Psoas muscle (tissue), 8 donors: ENCODE data around the gene CRNN. TPM values are rescaled to one million over a fixed set of nuclear protein-coding genes. Genes with fewer than 3 reads are reported as not detected.

Source experiments
- ATAC-seq, 4 donors: fragments of 200-7000 bp; cut with Tn5 transposase; one replicate each; pipeline ENCODE4 v1.9.1; 2020; ENCODE audit warnings: moderate library complexity in 3 of 4, mild to moderate bottlenecking in 2 of 4
- DNase-seq, 2 donors: peaks; one replicate each; pipeline ENCODE4 v3.0.0-alpha.2; 2020
- H3K27ac ChIP-seq: fragments of 200-600 bp; one replicate; pipeline ENCODE4 v1.8.0; 2022
- H3K27me3 ChIP-seq, 3 donors: fragments of 200-600 bp in 1 of 3; one replicate each; pipeline versions ENCODE4 v1.6.1 to v1.8.0; 2013 to 2022; ENCODE audit warnings: low read length in 2 of 3, mild to moderate bottlenecking in 2 of 3, moderate library complexity in 1 of 3; ENCODE audit not compliant: insufficient read depth in 3 of 3
- H3K36me3 ChIP-seq, 2 donors: fragments of 200-600 bp in 1 of 2; one replicate each; pipeline versions ENCODE4 v1.6.1 to v1.8.0; 2013 to 2022; ENCODE audit warnings: low read depth in 1 of 2, mild to moderate bottlenecking in 1 of 2, moderate library complexity in 1 of 2; ENCODE audit not compliant: insufficient read depth in 1 of 2
- H3K4me1 ChIP-seq: fragments of 200-600 bp; one replicate; pipeline ENCODE4 v1.8.0; 2022
- H3K4me3 ChIP-seq: fragments of 200-600 bp; one replicate; pipeline ENCODE4 v1.8.0; 2022; ENCODE audit warnings: mild to moderate bottlenecking
- H3K9me3 ChIP-seq: fragments of 200-600 bp; one replicate; pipeline ENCODE4 v1.8.0; 2022
- WGBS, 3 donors: extraction: QIAGEN DNeasy Blood & Tissue Kit; methylation state at CpG; one replicate each; pipeline versions ENCODE4 v1.1.6 to v1.1.7; 2013; 5-methylcytosine and 5-hydroxymethylcytosine counted together
- intact Hi-C, 2 donors: fragments of 100-400 bp; cut with DNase I; formaldehyde crosslinking; loops; one replicate each; pipeline versions ENCODE4 v1.11.0 to v1.14.2; 2022
- polyA plus RNA-seq, 3 donors: library from polyadenylated mRNA; stranded (reverse); fragments of 200-250 nt; gene quantifications; one replicate each; pipeline ENCODE4 v1.2.3, GENCODE V29; 2013
- total RNA-seq, 4 donors: library from RNA; stranded (reverse); fragmentation: NEBNext Ultra II Directional in 2 of 4; extraction: Animal tissue kit (Norgen Biotek cat#: 25700) in 2 of 4; gene quantifications; one replicate each; pipeline versions ENCODE4 v1.2.1 to v1.2.4, GENCODE V29; 2021 to 2023
- TF ChIP-seq, protein P1 (sequence below): fragments of 200-600 bp; IDR thresholded peaks from one replicate; pipeline ENCODE4 v1.8.0; 2022; ENCODE audit warnings: antibody characterized with exemption
- donor health status: healthy with polysubstance abuse.
- donor health status: DM: no; HTN: no; CAD: no; lungs with moderate emphysema.
- donor health status: Bipolar disorder and iron deficiency.
- donor health status: healthy.
- donor health status: DM: yes; HTN: yes; CAD: no.
- donor health status: DM: no; HTN: no; CAD: no.
- donor health status: DM: no; HTN: no; CAD: no.
- donor health status: DM: yes; HTN: yes; CAD: no.

The CRNN gene
- total and polyA plus RNA-seq, 7 donors = 0.28 to 0.30 TPM; not detected in 5

DNA sequence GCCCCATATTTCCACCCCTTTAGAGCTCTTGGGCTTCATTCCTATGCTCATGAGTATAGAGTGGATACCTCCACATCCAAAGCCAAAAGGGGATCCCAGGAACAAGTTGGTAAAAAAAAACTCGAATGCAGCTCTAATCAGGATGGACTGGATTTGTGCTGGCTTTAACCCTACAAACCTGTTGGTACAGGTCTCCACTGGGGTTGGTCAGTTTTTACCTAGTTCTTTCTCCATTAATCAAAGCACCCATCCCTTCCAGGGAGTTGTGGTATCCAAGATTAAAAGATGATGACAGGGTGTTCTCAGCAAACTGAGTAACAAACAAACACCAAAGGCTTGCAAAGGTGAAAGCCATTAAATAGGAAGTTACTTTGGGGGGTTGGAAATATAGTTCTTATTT lies 5.9 kb upstream of the CRNN start:
- Histone ChIP-seq H3K27me3 (no peaks in the 10 kb centered on the region), H3K9me3 (no peaks in the 10 kb centered on the region), H3K4me3 (no peak overlapping the region), H3K4me1 (no peaks in the 10 kb centered on the region), H3K27ac (no peak overlapping the region), H3K36me3 (no peaks in the 10 kb centered on the region)
- intact Hi-C loops = no loop called here
- WGBS, 3 donors = 33 to 50% (median 47%) methylated on average over 1 of the region's 1 CpG
- no peak for ATAC-seq
- TF ChIP-seq, protein P1, sequence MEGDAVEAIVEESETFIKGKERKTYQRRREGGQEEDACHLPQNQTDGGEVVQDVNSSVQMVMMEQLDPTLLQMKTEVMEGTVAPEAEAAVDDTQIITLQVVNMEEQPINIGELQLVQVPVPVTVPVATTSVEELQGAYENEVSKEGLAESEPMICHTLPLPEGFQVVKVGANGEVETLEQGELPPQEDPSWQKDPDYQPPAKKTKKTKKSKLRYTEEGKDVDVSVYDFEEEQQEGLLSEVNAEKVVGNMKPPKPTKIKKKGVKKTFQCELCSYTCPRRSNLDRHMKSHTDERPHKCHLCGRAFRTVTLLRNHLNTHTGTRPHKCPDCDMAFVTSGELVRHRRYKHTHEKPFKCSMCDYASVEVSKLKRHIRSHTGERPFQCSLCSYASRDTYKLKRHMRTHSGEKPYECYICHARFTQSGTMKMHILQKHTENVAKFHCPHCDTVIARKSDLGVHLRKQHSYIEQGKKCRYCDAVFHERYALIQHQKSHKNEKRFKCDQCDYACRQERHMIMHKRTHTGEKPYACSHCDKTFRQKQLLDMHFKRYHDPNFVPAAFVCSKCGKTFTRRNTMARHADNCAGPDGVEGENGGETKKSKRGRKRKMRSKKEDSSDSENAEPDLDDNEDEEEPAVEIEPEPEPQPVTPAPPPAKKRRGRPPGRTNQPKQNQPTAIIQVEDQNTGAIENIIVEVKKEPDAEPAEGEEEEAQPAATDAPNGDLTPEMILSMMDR = no peak
- DNase-seq = no peak

DNA sequence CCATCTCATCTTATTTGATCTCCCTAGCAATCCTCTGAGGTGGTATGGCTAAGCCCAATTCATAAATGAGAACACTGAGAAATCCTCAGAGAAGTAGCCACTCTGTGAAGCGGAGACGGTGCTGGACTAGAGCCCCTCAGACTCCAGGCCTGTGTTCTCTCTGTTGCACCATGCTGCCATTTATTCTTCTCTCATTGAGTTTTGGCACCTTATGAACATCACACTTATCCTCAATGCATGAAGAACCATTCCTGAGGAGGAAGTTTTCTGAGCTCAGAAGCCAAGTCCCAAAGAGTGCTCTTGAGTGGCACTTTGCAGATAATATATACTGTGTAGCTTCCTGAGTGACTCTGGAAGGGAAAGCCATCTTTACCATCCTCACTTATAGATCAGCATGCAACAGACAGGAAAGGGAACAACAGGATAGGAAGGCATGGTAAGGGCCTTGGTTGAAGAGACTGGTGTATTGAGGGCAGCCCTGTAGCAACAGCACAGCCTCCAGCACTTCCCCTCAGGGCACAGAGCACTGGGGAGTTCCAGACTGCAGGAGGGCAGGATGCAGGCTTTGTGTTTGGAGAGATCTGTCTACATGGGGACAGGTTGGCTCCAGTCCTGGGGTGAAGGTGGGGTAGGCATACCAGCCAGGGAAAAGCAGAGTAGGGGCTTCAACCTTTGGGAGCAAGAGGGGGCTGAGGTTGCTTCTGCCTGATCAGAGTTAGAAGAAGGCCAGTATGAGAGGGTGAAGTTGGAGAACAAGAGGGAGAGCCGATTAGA lies 1.6 kb upstream of the CRNN start:
- Histone ChIP-seq H3K27me3 (no peaks in the 10 kb centered on the region), H3K4me1 (no peaks in the 10 kb centered on the region), H3K9me3 (no peaks in the 10 kb centered on the region), H3K36me3 (no peaks in the 10 kb centered on the region), H3K4me3 (no peak overlapping the region), H3K27ac (no peak overlapping the region)
- intact Hi-C loops = no loop called here
- TF ChIP-seq, protein P1 = no peak
- no peak for DNase-seq
- ATAC-seq = no peak
- WGBS, 3 donors = 91 to 97% (median 97%) methylated on average over 3 of the region's 3 CpGs

- H3K4me3 ChIP-seq = no peak overlapping the region
- intact Hi-C loops = no loop called here
- WGBS, 3 donors = 60 to 66% (median 62%) methylated on average over 2 of the region's 2 CpGs
- H3K9me3 ChIP-seq = no peaks in the 10 kb centered on the region
- H3K27me3 ChIP-seq = no peaks in the 10 kb centered on the region
- ATAC-seq (no peak), DNase-seq (no peak)
- H3K27ac ChIP-seq = no peak overlapping the region
- no peaks in the 10 kb centered on the region for H3K36me3 ChIP-seq
- H3K4me1 ChIP-seq = no peaks in the 10 kb centered on the region
- TF ChIP-seq, protein P1 = no peak
Measured at GRCh38 chr1:152412756-152413155, 1.3 kb downstream of the CRNN start.

DNA sequence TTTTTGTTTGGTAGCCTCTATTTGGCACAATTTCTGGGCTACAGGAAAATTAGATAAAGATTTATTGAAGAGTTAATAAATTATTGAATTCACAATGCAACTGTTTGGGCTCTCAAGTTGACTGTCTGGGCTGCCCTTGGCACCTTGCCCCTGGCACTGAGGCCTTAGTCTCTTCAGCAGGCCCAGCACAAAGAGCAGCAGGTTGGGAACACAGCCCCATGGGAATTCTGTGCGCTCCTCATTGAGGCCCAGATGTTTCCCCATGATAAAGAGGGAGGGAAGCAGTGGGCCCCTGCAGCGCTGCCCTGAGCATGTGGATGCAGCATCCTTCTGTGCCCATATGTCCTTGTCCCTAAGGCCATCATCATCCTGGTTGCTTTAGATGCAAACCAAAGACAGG lies 2.9 kb downstream of the CRNN start:
- TF ChIP-seq, protein P1 = no peak
- ATAC-seq (no peak), DNase-seq (no peak)
- H3K27me3 ChIP-seq = no peaks in the 10 kb centered on the region
- no peak overlapping the region for H3K4me3 ChIP-seq
- intact Hi-C loops = no loop called here
- H3K36me3 ChIP-seq = no peaks in the 10 kb centered on the region
- no peaks in the 10 kb centered on the region for H3K9me3 ChIP-seq
- 14 to 39% (median 22%) methylated on average over 2 of the region's 2 CpGs for WGBS, 3 donors
- no peaks in the 10 kb centered on the region for H3K4me1 ChIP-seq
- no peak overlapping the region for H3K27ac ChIP-seq

GRCh38 chr1:152410599-152410998 lies 3.5 kb downstream of the CRNN start:
- Histone ChIP-seq H3K27me3 (no peaks in the 10 kb centered on the region), H3K9me3 (no peaks in the 10 kb centered on the region), H3K27ac (no peak overlapping the region), H3K36me3 (no peaks in the 10 kb centered on the region), H3K4me3 (no peak overlapping the region), H3K4me1 (no peaks in the 10 kb centered on the region)
- TF ChIP-seq, protein P1 = no peak
- DNase-seq (no peak), ATAC-seq (no peak)
- intact Hi-C loops = no loop called here
- 60 to 63% (median 61%) methylated on average over 7 of the region's 7 CpGs for WGBS, 3 donors
